GM19193 (cell line): ENCODE measurements around the gene UGDH.

Experiments used
- POLR2A ChIP-seq: IDR thresholded peaks from 4 replicates; pipeline ENCODE4 v1.6.1; 2011; ENCODE audit not compliant: insufficient read depth, insufficient read length; ENCODE audit errors: extremely low read depth

UGDH gene

DNA sequence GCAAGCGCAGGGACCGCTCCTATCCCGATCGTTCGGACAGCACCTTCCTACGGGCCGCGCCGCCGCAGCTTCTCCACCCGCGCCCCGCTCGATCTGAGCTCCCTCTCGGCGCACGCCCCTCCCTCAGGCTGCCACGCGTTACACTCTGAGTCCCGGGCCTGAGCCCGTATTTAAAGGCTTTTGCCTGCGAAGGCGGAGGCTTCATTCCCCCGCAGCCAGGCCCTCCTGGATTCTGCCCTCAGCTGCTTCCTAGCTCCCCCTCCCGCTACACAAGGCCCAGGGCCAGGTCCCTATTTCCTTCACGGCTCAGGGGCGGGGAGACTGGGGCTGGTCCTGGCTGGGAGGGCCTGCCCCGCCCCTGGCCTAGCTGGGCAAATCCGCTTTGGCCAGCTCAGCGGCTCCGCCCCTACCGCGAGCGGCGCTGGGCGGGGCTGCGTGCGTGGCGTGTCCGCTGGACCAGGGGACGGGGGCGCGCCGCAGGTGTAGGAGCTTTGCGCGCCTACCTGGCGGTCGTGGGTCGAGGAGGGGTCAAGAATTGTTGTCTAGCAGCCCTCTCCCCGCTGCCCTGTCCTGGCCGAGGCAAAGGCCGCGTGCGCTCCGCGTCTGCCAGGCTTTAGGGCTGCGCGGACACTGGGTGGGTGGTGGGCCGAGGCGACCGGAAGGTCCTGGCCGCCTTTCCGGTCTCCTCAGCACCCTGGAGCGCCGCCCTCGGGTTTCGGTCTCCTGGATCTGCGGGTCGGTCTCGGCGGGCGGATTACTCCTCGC lies at the start of gene UGDH:
Gene UGDH (minus strand): TSS at position 144 of the 765 bp plus-strand sequence. CDS start 5,927 bp downstream, outside the sequence.
- TF ChIP-seq POLR2A = peak; percentile 78

DNA sequence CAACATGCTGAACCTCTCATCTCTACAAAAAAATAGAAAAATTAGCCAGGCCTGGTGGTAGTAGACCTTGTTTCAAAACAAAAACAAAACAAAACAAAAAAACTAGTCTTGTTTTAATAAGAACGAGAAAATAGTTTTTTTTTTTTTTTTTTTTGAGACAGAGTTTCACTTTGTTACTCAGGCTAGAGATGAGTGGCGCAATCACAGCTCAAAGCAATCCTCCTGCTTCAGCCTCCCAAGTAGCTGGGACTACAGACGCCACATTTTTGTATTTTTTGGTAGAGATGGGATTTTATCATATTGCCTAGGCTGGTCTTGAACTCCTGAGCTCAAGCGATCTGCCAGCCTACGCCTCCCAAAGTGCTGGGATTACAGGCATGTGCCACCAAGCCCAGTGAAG lies 47.7 kb upstream of the UGDH start:
- TF ChIP-seq POLR2A = no peak

GRCh38 chr4:39571504-39571903 lies 44.3 kb upstream of the UGDH start:
- TF ChIP-seq POLR2A = no peak

- TF ChIP-seq POLR2A = no peak
Observed at GRCh38 chr4:39571054-39571453, 43.8 kb upstream of the UGDH start.

DNA sequence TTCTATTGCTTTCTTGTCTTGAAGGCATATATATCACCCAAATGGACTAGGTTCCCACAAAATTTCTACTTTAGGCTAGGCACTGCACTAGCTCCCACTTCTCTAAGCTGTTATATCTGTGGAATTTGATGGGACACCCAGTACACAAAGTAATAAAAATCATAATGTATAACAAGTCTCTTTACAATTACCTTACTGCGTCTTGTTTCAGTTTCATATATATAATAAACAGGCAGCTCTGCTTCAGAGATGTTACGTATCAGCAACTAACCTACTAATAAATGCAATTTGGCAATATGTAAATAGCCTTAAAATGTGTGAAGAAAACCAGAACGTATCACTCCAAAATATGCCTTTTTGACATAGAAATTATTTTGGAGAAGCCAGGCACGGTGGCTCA lies 42.0 kb upstream of the UGDH start:
- TF ChIP-seq POLR2A = no peak

DNA sequence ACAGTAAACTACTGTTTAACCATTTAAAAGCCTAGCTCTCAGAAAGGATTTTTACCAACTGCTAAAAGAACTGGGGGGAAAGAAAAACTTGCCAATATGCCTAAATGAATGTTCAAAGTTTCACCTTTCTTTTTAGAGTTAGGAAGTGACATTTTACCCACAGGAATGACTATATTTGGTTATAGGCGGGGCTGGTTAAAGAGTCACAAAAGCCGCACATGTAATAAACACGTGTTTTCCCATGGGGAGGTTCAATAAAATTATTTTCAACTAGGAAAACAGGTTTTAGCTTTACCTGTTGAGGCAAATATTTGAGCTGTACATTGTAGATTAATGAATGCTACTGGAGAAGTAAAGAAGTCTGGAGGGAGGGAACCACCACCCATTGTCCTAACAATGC lies 41.6 kb upstream of the UGDH start:
- TF ChIP-seq POLR2A = no peak

- TF ChIP-seq POLR2A = no peak
Observed at GRCh38 chr4:39565878-39566600, 38.8 kb upstream of the UGDH start.

GRCh38 chr4:39563346-39563847 lies 36.2 kb upstream of the UGDH start:
- TF ChIP-seq POLR2A = no peak

GRCh38 chr4:39562792-39563191 lies 35.6 kb upstream of the UGDH start:
- TF ChIP-seq POLR2A = no peak

- no peak for TF ChIP-seq POLR2A
Observed at GRCh38 chr4:39559626-39560025, 32.4 kb upstream of the UGDH start.

DNA sequence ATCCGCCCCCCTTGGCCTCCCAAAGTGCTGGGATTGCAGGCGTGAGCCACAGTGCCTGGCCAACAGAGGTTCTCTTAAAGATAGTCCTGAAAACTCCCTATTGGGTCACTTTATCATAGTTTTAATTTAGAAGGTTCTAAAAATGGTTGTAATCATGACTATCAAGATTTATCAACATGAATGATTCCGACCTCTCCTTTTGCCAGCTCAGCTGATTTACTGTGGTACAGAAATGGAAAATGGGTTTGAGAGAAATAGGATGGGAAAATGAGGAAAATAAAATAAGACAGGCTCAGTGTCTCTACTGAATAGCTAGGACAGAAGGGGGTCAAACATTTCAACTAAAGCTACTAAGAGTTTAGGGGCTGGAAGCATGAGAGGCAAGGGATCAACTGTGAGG lies 28.2 kb upstream of the UGDH start:
- no peak for TF ChIP-seq POLR2A

- no peak for TF ChIP-seq POLR2A
Observed at GRCh38 chr4:39548425-39549067, 21.3 kb upstream of the UGDH start.

GRCh38 chr4:39544580-39545315 lies 17.5 kb upstream of the UGDH start:
- TF ChIP-seq POLR2A = no peak

DNA sequence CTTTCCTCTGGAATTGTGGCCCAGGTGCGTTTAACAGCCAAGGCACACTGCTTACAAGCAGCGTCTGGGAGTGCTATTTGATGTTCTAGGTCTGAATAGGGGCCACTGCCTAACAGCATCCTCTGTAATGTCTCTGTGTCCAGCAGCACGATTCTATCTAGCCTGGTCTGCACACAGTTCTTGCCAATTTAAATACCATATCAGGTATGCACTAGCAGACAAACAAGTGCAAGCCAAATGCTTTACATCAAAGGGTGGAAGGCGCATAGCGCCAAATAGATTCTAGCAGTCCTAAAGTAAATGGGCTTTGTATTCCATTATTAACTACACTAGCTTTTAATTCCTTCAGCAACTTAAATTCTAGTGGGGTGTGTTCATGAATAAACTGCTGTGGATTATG lies 15.8 kb upstream of the UGDH start:
- no peak for TF ChIP-seq POLR2A

- no peak for TF ChIP-seq POLR2A
Observed at GRCh38 chr4:39542611-39543012, 15.4 kb upstream of the UGDH start.
